Activated CD4-positive, alpha-beta T cell treated with anti-CD3 and anti-CD28 coated beads for 24 hours (primary cell): ENCODE data around the gene C1D.
"Not testable (repeated sequence)": the region's sequence is repeated elsewhere in the genome, so short reads cannot be mapped to it uniquely, and the experiment has no call there.

Experiments used
- DNase-seq, 2 donors: peaks; one replicate each; pipeline ENCODE4 v3.0.0-alpha.2; 2020; ENCODE audit warnings: low read depth in 2 of 2

C1D gene

GRCh38 chr2:68062680-68063387 is at the start of gene C1D:
C1D (minus strand) TSS chr2:68063004; CDS start chr2:68047310, 15,694 bp downstream.
- peak; percentile 90 to 96 for DNase-seq

DNA sequence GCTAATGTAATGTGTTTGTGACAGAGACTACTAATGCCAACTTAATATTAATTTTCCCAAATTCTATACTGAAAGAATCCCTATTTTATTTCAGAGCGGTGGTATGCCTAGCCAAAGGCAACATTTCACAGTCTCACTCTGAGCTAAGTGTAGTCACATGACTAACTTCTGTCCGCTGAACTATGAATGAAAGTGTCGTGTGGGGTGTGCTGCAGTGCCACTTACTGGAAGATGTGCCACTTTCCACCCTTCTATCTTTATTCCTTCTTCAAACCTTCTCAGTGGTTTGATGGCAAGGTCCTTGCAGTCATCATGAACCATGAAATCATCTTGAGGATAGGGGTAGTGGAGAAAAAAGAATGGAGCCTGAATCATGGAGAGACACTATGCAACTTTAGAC is 47.3 kb upstream of the C1D start:
- no peak for DNase-seq

GRCh38 chr2:68108120-68108519 is 45.3 kb upstream of the C1D start:
- no peak for DNase-seq

GRCh38 chr2:68107475-68107874 is 44.7 kb upstream of the C1D start:
- DNase-seq: no peak

DNA sequence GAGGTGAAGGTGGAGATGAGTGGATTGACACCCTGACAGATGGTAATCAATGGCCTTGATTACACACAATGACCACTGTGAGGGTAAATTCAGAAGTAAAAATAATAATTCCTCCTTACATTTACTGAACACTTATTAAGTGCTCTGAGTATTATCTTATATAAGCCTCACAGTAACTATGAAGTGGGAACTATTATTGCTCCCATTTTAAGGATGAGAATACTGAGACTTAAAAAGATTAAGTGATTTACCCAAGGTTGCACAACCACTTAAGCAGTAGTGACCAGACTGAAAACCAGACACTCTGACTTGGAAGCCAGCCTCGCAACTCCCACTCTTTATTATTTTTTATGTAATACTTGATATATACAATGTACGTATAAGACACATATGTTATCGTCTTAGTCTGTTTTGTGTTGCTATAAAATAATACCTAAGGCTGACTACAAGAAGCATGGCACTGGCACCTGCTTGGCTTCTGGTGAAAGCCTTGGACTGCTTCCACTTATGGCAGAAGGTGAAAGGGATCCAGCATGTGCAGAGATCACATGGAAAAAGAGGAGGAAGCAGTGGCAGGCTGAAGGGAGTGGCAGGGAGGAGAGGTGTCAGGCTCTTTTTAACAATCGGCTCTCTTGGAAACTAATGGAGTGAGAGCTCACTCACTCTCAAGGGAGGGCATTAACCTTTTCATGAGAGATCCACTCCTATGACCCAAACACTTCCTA is 41.5 kb upstream of the C1D start:
- no peak for DNase-seq

DNA sequence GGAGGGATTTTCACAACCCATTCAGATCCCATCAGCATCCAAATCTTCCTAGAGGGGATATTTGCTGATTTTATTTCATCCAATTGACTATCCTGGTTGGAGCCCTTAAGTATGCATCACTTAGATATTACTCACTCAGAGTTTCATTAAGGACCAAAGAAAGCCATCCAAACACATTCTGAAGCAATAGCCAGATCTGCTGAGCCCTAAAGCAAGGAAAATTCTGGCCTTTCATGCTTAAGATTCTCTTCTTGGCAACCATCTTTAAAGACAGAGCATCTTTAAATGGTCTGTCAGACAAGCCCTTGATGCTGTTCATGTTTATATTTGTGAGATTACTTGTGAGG is 40.9 kb upstream of the C1D start:
- no peak for DNase-seq

DNA sequence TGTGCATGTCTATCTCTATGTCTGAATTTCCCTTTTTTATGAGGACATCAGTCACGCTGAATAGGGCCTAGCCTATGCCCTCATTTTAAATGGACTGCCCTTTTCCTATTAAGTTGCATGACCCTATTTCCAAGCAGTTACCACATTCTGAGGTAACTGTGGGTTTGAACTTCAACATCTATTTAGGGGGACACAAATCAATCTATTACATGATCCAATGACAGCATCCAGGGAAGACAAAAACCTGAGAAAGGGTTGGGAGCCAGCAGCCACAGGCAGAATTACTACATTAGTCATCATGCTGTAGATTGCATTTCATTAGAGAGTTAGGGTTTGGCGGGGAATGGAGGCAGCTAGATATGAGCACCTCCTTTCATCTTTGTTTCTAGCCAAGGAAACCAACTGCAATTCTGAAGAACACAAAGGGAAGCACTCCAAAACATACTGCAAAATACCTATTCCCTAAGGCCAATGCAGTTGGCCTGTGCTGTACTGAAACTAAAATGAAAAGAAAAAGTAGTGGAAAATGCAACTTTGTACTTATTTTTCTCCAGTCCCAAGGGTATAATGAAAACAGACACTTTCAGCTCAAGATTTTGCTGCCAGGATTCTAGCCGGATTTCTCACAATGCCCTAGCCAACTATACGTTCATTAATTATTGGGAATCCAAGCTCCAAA is 40.4 kb upstream of the C1D start:
- DNase-seq: no peak

GRCh38 chr2:68100189-68100588 is 37.4 kb upstream of the C1D start:
- DNase-seq: no peak

DNA sequence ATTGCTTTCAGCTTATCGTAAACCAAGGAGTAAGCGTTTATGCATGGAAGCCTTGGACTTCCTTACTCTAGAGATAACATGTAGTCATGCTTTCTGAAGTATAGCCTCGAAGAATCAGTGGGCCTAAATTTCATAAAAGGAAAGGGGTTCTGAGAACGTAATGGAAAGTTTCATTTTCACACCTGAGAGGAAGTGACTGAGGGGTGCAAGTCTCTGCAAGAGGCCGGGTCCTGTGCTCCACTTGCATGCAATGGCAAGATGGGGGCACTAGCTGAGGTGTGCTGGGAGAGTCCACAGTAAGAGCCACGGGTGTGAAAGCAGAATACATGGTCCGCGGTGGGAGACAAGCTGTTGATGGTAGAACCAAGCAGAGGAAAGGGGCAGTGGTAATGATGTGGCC is 36.5 kb upstream of the C1D start:
- DNase-seq: no peak

DNA sequence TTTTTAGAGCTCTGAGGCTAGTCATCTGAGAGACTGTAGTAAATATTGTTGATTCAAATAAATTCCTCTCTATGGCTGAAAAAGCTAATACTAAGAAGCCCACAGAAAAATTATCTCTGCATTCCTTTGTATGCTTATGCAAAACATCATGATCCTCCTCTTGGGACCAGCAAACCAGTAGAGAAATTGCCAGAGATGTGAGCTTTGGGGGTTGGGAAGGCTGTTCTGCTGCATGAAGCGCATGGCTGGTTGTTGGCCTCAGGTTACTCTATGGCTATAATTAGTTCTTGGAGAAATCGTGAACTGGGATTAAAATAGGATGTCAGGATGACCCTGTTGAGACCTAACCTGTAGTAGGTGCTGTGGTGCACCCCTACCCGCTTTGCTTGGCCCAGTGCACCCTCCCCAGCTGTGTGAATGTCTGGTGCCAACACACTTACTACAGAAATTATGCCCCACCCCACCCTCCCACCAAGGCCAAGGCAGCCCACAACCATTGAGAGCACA is 35.5 kb upstream of the C1D start:
- no peak for DNase-seq

DNA sequence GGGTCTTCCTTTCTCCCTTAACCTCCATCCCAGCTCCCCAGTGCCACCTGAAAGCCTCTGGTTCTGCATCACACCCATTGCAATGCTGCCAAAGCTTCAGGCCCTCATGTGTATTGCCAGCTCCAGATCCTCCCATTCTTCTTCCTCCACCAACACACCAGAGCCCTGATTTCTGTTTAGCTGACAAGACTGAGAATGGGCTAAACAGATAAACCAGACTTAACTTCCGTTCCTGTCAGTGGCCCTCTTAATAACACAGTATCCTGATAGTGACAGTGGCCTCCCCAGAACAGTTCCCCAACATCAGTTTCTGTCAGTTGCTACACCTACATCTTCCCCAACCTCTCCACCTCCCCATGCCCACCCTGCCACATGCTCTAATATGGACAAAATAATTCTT is 31.3 kb upstream of the C1D start:
- DNase-seq: no peak

DNA sequence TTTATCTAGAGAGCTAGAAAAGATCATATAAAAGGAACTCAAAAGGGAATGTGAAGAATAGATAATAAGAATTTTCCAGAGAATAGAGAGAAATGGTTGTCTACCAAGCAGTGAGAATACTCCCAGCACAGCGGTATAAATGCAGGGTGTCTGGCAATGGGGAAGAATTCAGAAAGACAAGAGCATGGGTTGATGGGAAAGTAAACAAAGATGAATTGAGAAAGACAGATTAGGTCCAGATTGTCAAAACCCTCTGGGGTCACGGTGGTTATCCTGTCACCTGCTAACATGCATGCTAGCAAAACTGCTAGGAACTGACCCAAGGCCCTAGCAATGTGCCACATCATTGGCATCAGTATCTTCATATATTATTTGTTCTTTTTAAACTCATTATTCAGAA is 30.8 kb upstream of the C1D start:
- DNase-seq: no peak

- no peak for DNase-seq
Observed at GRCh38 chr2:68091439-68092034, 28.7 kb upstream of the C1D start.

DNA sequence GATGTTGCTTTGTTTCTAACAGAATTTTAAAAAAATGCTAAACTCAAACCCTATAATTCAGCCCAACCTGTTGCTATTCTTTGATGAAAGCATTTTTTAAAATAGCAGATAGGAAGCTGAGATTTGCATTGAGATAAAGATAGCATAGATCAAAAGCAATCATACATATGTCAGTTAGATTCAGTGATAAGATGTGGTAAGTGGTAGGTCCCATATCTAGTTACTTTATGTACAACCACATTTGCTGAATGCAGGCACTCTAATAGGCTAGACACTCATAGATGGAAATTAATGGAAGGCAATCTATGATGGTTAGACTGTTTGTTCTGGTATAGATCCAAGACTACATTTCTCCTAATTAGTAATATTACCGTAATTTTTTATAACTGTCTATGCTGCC is 27.2 kb upstream of the C1D start:
- no peak for DNase-seq

DNA sequence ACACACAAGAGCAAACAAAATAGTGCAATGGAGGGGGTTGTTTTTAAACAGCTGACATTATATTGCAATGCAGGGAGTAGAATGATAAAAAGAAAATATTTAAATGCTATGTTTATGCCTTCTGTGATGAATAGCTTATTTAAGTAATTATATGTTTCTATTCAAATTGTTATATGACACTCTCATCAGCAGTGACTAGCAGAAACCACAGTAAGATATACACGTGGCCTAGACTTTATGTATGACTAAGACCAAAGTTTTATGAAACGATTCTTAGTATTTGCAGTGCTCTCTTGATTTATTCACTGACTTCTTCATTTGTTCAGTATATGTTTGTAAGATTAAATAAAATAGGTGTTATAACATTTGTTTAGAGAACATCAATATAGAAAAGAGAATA is 26.1 kb upstream of the C1D start:
- DNase-seq: no peak

DNA sequence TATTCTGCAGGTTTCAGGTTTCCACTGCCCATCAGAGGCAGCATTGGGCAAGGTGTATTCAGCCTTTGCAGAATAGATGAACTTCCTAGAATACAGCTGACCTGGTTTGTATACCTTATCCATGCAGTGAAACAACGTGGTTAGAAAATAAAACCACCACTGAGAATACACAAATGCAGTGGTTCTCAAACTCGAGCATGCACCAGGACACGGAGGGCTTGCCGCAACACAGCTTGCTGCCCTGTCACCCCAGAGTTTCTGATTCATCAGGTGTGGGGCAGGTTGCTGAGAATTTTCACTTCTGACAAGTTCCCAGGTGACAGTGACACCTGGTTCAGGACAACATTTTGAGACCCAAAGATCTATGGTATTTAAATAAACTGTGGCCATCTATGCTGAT is 23.4 kb upstream of the C1D start:
- no peak for DNase-seq

DNA sequence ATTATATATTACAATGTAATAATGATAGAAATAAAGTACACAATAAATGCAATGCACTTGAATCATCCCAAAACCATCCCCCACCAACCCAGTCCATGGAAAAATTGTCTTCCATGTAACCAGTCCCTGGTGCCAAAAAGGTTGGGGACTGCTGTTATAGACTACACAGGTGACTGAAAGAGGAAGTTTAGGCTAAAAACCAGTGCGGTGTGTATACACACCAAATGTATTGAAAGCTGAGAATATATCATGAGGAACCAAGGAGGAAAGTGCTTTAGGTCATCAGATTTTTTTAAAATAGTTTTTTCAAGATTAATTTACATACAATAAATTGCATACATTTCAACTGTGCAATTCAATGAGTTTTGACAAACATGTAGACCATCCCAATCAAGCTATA is 20.5 kb upstream of the C1D start:
- no peak for DNase-seq

- DNase-seq: no peak
Observed at GRCh38 chr2:68074050-68074449, 11.2 kb upstream of the C1D start.

DNA sequence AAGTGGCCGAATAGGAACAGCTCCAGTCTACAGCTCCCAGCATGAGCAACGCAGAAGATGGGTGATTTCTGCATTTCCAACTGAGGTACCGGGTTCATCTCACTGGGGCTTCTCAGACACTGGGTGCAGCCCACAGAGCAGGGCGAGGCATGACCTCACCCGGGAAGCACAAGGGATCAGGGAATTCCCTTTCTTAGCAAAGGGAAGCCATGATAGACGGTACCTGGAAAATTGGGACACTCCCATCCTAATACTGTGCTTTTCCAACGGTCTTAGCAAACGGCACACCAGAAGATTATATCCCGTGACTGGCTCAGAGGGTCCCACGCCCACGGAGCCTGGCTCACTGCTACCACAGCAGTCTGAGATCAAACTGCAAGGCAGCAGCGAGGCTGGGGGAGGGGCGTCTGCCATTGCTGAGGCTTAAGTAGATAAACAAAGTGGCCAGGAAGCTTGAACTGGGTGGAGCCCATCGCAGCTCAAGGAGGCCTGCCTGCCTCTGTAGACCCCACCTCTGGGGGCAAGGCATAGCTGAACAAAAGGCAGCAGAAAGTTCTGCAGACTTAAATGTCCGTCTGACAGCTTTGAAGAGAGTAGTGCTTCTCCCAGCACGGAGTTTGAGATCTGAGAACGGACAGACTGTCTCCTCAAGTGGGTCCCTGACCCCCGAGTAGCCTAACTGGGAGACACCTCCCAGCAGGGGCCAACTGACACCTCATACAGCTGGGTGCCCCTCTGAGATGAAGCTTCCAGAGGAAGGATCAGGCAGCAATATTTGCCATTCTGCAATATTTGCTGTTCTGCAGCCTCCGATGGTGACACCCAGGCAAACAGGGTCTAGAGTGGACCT is 1.2 kb upstream of the C1D start:
- not testable (repeated sequence) for DNase-seq

DNA sequence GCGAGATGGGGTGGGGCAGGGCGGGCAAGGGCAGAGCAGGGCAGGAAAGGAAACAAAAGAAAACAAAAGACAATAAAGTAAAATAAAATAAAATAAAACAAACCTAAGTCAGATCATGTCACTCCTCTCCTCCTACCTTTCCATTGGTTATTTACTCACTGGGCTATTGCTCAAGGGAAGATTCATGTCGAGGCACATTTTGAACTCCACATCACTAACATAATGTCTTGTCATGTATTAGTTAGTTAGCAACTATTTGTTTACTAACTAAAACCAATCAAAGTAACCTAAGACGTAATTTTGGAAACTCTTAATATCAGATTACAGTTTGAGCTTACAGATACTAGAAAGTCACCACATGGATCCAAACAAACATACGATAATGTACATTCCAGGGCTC is 2.2 kb downstream of the C1D start:
- no peak for DNase-seq

DNA sequence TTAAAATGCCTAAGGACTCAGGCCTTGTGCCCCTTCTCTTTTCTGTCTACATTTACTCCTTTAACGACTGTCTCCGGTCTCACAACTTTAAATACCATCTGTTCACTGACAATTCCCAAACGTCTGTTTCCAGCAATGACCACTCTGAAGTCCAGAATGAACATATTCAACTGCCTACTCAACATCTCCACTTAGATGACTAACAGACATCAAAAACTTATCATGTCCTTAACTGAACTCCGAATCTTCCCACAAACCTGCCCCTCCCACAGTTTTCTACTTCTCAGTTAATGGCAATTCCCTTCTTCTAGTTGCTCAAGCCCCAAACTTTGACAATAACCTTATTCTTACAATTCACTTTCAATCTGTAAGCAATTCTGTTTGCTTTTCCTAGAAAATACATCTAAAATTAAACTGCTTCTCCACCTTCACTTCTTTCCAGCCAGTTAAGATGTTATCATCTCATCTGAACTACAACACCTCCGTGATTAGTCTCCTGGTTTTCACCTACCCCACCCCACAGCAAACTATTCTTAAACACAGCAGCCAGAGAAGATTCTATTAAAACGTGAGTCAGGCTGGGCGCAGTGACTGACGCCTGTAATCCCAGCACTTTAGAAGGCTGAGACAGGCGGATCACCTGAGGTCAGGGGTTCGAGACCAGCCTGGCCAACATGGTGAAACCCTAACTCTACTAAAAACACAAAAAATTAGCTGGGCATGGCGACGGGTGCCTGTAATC is 2.8 kb downstream of the C1D start:
- no peak for DNase-seq
